Endometrial microvascular endothelial cells (primary cell): ENCODE data around the gene KIAA0232. TPM values are rescaled to one million over a fixed set of nuclear protein-coding genes. Genes with fewer than 3 reads are reported as not detected.
"Not testable (repeated sequence)": the region's sequence is repeated elsewhere in the genome, so short reads cannot be mapped to it uniquely, and the experiment has no call there.

Experiments
- in situ Hi-C: cut with HindIII; loops from 2 replicates; pipeline ENCODE4 v1.10.0; 2017; ENCODE audit warnings: low sequenced_read_pairs, low pct_unique_long_range_greater_than_20kb; ENCODE audit errors: inconsistent ontology term
- total RNA-seq: library from RNA; depleted of rRNA; stranded (reverse); fragments of >200 nt; gene quantifications from one replicate; pipeline ENCODE4 v1.2.3, GENCODE V29; 2015; ENCODE audit errors: inconsistent ontology term

KIAA0232 gene
- total RNA-seq, 1 donor from 2014 or later: 7.4 TPM

DNA sequence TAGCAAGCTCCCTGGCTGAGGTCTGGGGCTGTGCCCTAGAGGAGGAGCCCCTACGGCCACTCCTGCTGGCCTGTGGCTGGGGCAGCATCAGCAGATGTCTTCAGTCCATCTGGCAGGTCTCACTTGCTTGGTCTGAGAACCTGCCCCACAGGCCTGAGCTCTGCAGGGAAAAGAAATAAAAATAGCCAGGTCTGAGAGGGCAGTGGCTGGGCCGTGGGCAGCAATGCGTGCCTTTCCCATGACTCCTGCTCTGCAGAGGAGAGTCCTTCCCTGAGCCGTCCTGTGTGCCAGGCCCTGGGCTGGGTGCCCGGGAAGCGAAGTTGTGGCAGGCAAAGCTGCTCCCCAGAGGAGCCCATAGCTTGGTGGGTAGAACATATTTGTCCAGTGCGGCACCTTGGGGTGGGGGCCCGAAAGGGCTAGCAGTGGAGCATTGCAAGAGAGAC lies 11.3 kb upstream of the KIAA0232 start:
- in situ Hi-C loops: no loop called here

DNA sequence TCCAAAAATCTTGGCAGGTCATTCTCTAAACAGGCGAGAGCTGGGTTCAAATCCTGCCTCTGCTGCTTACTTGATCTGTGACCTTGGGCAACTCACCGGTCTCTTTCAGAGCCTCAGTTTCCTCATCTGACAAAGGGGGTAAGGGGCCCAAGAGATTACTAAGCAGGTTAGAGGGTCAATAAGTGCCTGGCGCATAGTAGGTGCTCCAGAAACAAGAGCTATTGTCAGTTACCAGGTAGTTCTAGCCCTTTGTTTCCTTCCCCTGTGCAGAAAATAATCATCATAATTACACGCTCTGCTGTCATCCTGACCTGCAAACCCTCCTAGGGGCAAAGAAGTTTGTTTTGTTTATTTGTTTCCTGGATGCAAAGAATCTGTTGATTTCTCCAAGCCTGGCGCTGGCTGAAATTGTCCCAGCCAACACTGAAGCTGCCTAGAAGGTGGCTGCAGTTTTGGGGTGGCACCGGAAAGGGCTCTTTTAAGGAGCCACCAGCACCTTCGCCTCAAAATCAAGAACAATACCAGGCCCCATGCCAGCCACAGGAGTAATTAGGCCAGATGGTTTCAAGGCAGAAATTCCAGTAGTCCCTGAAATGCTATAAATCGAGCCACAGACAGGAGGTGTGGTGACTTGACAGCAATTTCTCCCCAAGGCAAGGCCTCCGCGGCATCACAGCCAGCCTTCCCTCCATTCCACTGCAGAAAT lies 10.2 kb upstream of the KIAA0232 start:
- in situ Hi-C loops: no loop called here

DNA sequence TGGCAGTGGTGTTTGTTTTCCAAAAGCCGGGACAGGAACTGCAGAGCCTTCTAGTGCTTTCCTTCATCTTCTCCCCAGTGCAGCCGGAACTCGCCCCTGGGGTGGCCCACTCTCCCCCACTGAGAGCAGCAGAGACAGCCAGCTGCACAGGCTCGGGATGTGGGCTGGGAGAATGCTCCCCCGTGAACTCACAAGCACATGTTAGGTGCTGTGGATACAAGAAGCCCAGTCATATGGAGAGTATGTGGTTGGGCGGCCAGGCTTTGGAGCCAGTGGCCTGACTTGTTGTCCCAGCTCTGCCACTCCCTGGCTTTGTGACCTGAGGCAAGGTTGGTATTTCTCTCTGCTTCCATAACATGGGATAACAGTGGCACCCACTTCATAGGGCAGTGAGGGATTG lies 9.4 kb upstream of the KIAA0232 start:
- in situ Hi-C loops: no loop called here

DNA sequence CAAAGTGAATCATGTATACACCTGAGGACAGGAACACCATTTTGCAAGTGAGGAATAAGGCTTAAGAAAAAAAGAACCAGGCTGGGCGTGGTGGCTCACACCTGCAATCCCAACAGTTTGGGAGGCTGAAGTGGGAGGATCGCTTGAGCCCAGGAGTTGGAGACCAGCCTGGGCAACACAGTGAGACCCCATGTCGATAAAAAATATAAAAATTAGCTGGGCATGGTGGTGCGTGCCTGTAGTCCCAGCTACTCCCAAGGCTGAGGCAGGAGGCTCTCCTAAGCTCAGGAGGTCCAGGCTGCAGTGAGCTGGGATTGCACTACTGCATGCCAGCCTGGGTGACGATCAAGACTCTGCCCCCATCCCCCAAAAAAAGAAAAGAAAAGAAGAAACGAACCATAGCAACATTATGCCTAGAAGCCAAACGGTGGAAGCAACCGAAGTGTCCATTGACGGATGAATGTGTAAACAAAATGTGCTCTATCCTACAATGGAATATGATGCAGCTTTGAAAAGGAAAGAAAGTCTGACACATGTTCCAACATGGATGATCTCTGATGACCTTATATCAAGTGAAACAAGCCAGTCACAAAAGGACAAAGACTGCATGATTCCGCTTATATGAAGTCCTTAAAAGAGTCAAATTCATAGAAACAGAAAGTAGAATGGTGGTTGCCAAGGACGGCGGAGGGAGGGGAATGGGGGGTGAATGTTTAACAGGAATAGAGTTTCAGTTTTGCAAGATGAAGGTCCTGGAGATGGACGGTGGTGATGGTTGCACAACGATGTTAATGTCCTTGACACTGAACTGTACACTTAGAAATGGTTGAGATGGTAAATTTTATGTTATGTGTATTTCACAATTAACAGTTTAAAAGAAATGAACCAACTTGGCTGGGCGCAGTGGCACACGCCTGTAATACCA lies 8.6 kb upstream of the KIAA0232 start:
- in situ Hi-C loops: no loop called here

DNA sequence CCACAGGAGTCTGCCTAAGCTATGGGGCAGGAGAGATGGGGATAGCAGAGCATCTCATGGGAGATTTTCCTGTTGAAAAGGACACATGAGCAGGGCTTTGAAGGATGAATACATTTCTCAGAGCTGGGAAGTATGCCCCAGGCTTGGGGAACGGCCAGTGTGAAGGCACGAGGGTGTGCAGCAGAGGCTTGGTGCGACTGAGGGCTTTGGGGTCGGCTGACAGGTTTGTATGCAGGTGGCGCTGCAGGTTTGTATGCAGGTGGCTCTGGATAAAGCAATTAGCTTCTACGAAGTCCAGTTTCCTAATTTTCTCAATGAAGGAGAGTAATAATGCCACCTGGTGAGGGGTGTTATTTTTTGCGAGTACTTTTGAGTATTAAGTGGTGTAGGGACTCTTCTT lies 6.8 kb upstream of the KIAA0232 start:
- in situ Hi-C loops: no loop called here

DNA sequence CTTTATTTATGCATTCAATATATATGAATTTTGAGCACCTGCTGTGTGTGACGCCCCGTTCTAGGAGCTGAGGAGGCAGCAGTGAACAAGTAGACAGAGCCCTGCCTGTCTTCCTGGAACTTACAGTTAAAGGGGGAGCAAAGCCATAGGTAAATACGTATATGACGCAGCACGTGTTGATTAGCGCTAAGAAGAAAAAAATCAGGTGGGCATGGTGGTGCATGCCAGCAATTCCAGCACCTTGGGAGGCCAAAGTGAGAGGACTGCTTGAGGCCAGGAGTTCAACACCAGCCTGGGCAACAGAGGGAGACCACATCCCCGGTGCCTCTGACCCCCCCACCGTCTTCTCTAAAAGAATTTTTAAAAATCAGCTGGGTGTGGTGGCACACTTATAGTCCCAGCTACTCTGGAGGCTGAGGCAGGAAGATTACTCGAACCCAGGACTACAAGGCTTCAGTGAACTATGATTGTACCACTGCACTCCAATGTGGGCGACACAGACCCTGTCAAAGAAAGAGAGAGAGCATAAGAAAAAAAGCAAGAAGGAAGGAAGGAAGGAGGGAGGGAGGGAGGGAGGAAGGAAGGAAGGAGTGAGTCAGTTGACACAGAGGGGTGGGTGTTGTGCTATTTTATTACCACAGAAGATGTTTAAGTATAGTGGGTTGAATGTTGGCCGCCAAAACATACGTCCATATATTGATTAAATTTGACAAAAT lies 5.4 kb upstream of the KIAA0232 start:
- in situ Hi-C loops: no loop called here

DNA sequence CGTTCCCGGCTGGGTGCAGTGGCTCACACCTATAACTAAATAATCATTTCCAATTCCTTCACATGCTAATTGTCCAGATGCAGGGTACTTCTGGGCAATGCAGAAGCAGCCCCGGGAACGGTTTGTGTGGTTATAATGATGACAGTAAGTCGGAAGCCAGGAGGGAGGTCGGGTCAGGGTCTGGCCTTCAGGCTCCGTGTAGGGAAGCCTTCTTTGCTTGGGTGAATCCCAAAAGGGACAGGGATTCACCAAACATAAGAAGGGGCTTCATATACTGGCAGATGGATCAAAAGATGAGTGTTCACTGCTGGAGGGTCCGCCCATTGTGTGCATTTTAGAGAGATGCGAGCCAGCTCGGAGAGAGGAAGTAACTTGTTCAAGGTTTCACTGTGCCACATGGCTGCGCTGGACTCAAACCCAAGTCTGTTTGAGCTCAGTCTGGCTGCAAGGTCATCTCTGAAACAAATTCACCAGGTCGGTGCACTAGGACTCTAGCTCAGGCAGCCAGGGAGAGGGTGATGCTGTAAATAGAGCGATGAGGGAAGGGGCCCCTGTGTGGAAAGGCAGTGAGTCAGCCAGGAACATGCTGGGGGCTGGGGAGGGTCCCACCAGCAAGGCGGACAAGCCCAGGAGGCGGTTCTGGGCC lies 4.8 kb upstream of the KIAA0232 start:
- in situ Hi-C loops: no loop called here

DNA sequence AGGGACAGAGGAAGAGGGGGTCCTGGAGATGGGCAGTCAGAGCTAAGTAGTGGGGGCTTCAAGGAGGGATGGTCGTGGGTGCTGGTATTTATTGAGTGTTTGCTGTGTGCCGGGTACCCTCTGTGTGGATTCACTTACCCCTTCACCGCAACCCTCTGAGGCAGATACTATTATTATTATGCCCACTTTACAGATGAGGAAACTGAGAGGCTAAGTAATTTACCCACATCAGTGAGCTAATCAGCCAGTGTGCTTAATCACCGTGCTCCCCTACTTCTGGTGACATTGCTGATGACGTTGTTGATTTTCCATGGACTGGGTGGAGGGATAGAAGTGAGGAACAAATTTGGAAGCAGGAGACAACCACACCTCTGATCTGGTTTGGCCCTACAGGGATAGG lies 4.1 kb upstream of the KIAA0232 start:
- in situ Hi-C loops: no loop called here

DNA sequence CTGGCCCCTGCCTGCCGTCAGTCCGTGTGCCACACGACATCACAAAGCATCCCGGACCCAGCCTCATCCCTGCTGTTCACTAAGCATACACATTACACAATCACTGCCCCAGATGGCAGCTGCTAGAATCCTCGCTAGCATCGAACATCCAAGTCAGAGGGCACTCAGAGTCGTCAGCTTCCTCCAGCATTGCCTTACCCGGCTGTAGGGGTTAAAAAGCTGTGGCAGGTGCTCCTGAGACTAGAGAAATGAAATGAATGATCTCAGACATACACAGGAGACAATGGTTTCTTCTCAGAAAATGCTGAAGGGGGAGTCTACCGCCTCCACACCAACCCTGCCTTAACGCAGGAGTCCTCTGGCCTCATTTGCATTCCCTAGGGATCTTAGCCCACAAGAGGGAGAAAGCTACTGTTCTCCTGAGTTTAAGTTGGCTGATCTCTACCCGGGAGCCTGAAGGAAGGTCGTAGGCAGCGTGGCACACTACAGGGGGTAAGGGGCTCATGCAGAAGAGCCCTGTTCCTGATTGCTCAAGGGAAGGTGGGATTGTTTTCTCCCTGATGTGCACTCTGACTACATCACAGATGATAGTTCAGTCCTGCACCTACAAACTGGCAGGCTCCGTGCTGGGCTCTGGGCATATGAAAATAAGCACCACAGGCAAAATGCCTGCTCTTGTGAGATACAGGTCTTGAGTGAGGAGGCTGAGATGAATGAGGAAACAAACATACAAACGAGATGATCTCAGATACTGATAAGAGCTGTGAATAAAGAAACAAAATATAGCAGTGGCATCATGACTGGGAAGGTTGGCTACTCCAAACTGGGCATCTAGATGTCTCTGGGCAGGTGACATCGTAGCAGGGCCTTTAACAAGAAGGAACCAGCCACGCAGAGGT lies 2.6 kb upstream of the KIAA0232 start:
- in situ Hi-C loops: no loop called here

DNA sequence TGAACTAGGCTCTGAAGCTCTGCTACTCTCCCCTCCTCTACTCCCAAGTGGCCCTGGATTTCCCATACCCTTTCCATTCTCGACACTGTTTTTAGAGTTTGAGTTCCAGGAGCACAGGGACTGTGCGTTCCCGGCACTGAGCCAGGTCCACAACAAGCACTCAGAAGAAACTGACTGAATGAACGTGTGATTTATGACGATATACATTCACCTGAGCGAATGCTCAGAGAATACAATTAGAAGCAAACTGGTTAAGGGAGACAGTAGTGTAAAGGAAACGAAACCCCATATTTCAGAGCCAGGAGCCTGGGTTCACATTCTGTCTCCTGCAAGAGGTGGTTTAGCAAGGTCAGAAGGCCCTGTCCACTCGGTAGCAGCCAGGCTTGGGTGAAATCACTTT lies 1.4 kb upstream of the KIAA0232 start:
- in situ Hi-C loops: no loop called here

DNA sequence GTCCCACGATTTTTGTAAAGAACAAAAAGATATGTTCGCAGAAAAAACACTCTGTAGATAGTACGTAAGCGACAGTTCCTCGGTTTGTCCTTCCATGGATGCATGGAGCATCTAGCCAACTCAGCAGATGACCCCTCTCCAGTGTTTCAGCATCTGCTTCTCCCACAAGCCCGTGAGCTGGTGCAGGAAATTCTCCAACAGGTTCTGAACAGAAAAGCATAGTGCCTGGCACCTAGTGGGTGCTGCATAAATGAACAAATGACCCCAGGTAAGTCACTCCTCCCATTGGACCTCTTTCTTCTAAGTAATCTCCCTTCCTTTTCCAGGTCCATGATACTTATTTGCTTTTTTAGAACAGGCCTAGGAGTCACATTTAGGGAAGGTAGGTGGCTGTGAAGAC lies 966 bp upstream of the KIAA0232 start:
- in situ Hi-C loops: no loop called here

DNA sequence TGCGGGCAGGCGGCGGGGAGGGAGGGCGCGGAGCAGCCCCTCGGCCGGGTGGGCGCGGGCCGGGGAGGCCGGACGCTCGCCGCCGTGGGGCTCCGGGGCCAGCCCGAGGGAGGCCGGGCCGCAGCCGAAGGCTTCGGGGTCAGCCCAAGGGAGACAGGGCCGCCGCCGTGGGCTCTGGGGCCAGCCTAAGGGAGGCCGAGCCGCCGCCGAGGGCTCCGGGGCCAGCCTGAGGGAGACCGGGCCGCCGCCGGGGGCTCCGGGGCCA lies 251 bp downstream of the KIAA0232 start:
- in situ Hi-C loops: no loop called here

DNA sequence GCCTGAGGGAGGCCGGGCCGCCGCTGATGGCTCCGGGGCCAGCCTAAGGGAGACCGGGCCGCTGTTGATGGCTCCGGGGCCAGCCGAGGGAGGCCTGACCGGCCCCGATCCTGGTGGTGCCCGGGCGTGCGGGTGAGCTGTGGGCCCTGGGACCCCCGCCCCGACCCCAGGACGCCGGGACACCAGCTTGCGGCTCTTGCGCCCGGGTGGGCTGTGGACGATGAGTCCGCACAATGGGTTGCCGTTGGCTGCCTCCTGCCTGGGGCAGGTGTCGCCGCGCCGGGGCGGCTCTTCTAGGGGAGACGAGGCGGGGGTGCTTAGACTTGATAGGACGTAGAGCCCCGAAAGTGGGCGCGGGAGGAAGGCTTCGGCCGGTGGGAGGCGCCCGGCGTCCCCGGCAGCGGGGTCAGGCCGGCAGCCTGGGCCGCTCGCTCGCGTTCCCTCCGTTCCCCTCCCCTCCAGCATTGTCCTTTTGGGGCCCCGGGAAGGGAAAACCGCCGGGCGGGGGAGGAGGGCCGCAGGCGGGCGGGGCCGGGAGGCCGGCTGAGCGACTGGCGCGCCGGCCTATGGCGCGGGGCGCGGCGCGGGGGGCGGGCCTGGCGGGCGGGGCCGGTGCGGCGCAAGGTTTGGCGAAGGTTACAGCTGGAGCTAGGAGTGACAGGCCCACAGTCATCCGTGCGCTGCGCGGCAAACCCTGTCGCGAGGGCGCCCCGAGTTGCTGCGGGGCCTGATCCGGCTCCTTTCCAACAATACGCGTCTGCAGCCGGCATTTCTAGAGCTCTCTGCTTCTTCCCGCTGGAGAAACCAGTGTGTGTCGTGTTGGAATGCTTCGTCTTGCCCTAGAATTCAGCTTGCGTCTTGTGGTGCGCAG lies 819 bp downstream of the KIAA0232 start:
- in situ Hi-C loops: no loop called here

DNA sequence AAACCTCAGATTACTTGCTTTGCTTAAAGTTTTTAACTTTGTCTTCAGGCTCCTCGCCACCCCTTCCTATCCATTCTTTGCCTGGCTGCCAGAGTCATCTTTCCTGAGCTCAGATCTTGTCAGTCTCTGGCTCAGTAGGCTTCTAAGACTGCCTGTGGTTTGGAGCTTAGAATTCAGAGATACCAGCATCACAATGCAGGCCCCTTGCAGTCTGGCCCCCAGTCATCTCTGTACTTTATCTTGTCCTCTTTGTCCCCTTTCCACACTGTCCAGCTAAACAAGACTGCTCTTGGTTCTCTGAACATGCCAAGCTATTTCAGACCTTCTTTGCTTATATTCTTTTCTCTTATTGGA lies 3.0 kb downstream of the KIAA0232 start:
- in situ Hi-C loops: no loop called here

DNA sequence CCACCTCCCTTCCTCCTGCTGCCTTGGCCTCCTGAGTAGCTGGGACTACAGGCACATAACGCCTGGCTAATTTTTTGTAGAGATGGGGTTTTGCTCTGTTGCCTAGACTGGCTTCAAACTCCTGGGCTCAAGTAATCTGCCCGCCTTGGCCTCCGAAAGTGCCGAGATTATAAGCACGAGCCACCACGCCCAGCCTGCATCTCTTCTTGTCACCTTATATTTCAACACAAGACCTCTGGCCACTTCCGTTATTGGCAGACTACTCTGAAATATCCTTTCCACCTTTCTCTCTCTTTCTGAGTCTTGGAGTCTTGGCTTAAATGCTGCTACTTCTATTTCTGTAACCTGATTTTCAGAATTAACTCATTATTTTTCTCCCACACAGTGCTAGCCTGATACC lies 5.6 kb downstream of the KIAA0232 start:
- in situ Hi-C loops: no loop called here

DNA sequence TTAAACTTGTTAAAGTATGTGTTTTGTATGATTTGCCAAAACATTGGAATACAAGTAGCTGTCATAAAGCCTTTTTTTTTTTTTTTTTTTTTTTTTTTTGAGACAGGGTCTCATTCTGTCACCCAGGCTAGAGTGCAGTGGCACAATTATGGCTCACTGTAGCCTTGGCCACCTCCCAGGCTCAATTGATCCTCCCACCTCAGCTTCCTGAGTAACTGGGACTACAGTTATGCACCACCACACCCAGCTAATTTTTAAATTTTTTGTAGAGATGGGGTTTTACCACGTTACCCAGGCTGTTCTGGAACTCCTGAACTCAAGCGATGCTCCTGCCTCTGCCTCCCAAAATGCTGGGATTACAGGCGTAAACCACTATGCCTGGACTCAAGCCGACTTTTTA lies 8.7 kb downstream of the KIAA0232 start:
- in situ Hi-C loops: not testable (repeated sequence)

DNA sequence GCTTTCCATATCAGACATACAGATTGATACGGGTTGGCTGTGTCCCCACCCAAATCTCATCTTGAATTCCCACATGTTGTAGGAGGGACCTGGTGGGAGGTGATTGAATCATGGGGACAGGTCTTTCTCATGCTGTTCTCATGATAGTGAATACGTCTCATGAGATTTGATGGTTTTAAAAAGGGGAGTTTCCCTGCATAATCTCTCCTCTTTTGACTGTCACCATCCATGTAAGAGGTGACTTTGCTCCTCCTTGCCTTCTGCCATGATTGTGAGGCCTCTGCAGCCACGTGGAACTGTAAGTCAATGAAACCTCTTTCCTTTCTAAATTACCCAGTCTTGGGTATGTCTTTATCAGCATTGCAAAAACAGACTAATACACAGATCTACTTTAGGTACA lies 9.3 kb downstream of the KIAA0232 start:
- in situ Hi-C loops: not testable (repeated sequence)

DNA sequence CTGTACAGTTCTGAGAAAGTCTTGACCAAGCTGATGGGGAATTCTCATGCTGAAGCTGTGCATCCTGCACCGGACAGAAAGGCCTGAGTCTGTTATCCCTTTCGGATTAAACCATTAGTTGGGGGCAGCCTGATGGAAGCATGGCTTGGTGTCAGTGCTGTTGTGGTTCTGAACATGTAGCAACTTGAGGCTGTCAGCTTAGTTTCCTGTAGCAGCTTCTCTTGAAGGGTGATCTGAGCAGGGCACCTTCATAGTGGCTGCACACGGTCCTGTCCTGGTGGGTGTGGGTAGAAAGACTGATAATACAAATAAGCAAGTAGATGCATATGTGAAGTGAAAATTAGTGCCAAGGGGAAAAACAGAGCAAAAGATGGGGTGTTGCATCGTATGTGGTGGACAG lies 11.7 kb downstream of the KIAA0232 start:
- in situ Hi-C loops: no loop called here
